Right renal cortex interstitium (tissue), 3 donors: ENCODE measurements around the gene TMEM171. TPM values are rescaled to one million over a fixed set of nuclear protein-coding genes. Genes with fewer than 3 reads are reported as not detected.

Experiments
- polyA plus RNA-seq, 3 donors: library from polyadenylated mRNA; unstranded; fragments of 120-200 nt; gene quantifications; one replicate each; pipeline ENCODE4 v1.2.1, GENCODE V29; 2013; ENCODE audit not compliant: insufficient read length in 3 of 3

The TMEM171 gene
- polyA plus RNA-seq, 3 donors, result 4.7 to 5.4 (median 5.3) TPM

Other genes with a start within 250 kb of the TMEM171 start
- gene FCHO2, start 164.5 kb upstream of the TMEM171 start, polyA plus RNA-seq, result 10 to 100 TPM; 30.1 to 30.8 (median 30.8) TPM
- 10 to 100 TPM; 15.6 to 27.2 (median 24.3) TPM for gene TMEM174, start 52.6 kb downstream of the TMEM171 start, polyA plus RNA-seq